Psoas muscle (tissue), 8 donors: ENCODE results near the gene MTPN. TPM values are rescaled to one million over a fixed set of nuclear protein-coding genes. Genes with fewer than 3 reads are reported as not detected.

Experiments
- ATAC-seq, 4 donors: fragments of 200-7000 bp; cut with Tn5 transposase; one replicate each; pipeline ENCODE4 v1.9.1; 2020; ENCODE audit warnings: moderate library complexity in 3 of 4, mild to moderate bottlenecking in 2 of 4
- DNase-seq, 2 donors: peaks; one replicate each; pipeline ENCODE4 v3.0.0-alpha.2; 2020
- H3K27ac ChIP-seq: fragments of 200-600 bp; one replicate; pipeline ENCODE4 v1.8.0; 2022
- H3K27me3 ChIP-seq, 3 donors: fragments of 200-600 bp in 1 of 3; one replicate each; pipeline versions ENCODE4 v1.6.1 to v1.8.0; 2013 to 2022; ENCODE audit warnings: low read length in 2 of 3, mild to moderate bottlenecking in 2 of 3, moderate library complexity in 1 of 3; ENCODE audit not compliant: insufficient read depth in 3 of 3
- H3K36me3 ChIP-seq, 2 donors: fragments of 200-600 bp in 1 of 2; one replicate each; pipeline versions ENCODE4 v1.6.1 to v1.8.0; 2013 to 2022; ENCODE audit warnings: low read depth in 1 of 2, mild to moderate bottlenecking in 1 of 2, moderate library complexity in 1 of 2; ENCODE audit not compliant: insufficient read depth in 1 of 2
- H3K4me1 ChIP-seq: fragments of 200-600 bp; one replicate; pipeline ENCODE4 v1.8.0; 2022
- H3K4me3 ChIP-seq: fragments of 200-600 bp; one replicate; pipeline ENCODE4 v1.8.0; 2022; ENCODE audit warnings: mild to moderate bottlenecking
- H3K9me3 ChIP-seq: fragments of 200-600 bp; one replicate; pipeline ENCODE4 v1.8.0; 2022
- WGBS, 3 donors: extraction: QIAGEN DNeasy Blood & Tissue Kit; methylation state at CpG; one replicate each; pipeline versions ENCODE4 v1.1.6 to v1.1.7; 2013; 5-methylcytosine and 5-hydroxymethylcytosine counted together
- intact Hi-C, 2 donors: fragments of 100-400 bp; cut with DNase I; formaldehyde crosslinking; loops; one replicate each; pipeline versions ENCODE4 v1.11.0 to v1.14.2; 2022
- polyA plus RNA-seq, 3 donors: library from polyadenylated mRNA; stranded (reverse); fragments of 200-250 nt; gene quantifications; one replicate each; pipeline ENCODE4 v1.2.3, GENCODE V29; 2013
- total RNA-seq, 4 donors: library from RNA; stranded (reverse); fragmentation: NEBNext Ultra II Directional in 2 of 4; extraction: Animal tissue kit (Norgen Biotek cat#: 25700) in 2 of 4; gene quantifications; one replicate each; pipeline versions ENCODE4 v1.2.1 to v1.2.4, GENCODE V29; 2021 to 2023
- TF ChIP-seq, protein P1 (sequence below): fragments of 200-600 bp; IDR thresholded peaks from one replicate; pipeline ENCODE4 v1.8.0; 2022; ENCODE audit warnings: antibody characterized with exemption
- donor health status: healthy with polysubstance abuse.
- donor health status: DM: no; HTN: no; CAD: no; lungs with moderate emphysema.
- donor health status: Bipolar disorder and iron deficiency.
- donor health status: healthy.
- donor health status: DM: yes; HTN: yes; CAD: no.
- donor health status: DM: no; HTN: no; CAD: no.
- donor health status: DM: no; HTN: no; CAD: no.
- donor health status: DM: yes; HTN: yes; CAD: no.

MTPN gene
- total and polyA plus RNA-seq, 7 donors, result 41.4 to 107 (median 62.4) TPM

DNA sequence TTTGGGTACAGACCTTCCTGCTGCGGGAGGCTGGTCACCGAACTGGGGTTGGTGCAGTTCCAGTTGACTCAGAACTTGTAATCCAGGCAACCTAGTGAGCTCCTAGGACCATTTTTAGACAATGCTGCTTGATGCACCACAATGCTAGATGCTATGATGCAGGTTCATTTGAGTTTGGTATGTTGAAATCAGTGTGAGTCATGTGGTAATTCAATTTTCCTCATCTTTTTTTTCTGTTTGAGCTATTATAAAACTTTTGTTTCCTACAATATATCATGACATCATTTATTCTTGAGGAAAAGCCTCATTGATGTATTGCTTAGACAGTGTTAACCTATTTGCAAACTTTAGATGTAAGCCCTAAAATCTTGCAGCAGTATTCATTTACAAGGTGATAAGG lies 40.9 kb upstream of the MTPN start:
- ATAC-seq, result no peak
- no peak overlapping the region for H3K27ac ChIP-seq
- TF ChIP-seq, protein P1, sequence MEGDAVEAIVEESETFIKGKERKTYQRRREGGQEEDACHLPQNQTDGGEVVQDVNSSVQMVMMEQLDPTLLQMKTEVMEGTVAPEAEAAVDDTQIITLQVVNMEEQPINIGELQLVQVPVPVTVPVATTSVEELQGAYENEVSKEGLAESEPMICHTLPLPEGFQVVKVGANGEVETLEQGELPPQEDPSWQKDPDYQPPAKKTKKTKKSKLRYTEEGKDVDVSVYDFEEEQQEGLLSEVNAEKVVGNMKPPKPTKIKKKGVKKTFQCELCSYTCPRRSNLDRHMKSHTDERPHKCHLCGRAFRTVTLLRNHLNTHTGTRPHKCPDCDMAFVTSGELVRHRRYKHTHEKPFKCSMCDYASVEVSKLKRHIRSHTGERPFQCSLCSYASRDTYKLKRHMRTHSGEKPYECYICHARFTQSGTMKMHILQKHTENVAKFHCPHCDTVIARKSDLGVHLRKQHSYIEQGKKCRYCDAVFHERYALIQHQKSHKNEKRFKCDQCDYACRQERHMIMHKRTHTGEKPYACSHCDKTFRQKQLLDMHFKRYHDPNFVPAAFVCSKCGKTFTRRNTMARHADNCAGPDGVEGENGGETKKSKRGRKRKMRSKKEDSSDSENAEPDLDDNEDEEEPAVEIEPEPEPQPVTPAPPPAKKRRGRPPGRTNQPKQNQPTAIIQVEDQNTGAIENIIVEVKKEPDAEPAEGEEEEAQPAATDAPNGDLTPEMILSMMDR, result no peak
- H3K4me3 ChIP-seq, result no peak overlapping the region
- DNase-seq, result no peak
- H3K36me3 ChIP-seq, result no peaks in the 10 kb centered on the region
- WGBS, 3 donors, result 86 to 98% (median 87%) methylated on average over 2 of the region's 2 CpGs
- H3K27me3 ChIP-seq, result no peaks in the 10 kb centered on the region
- H3K4me1 ChIP-seq, result no peaks in the 10 kb centered on the region
- H3K9me3 ChIP-seq, result no peaks in the 10 kb centered on the region
- intact Hi-C loops, result no loop called here

DNA sequence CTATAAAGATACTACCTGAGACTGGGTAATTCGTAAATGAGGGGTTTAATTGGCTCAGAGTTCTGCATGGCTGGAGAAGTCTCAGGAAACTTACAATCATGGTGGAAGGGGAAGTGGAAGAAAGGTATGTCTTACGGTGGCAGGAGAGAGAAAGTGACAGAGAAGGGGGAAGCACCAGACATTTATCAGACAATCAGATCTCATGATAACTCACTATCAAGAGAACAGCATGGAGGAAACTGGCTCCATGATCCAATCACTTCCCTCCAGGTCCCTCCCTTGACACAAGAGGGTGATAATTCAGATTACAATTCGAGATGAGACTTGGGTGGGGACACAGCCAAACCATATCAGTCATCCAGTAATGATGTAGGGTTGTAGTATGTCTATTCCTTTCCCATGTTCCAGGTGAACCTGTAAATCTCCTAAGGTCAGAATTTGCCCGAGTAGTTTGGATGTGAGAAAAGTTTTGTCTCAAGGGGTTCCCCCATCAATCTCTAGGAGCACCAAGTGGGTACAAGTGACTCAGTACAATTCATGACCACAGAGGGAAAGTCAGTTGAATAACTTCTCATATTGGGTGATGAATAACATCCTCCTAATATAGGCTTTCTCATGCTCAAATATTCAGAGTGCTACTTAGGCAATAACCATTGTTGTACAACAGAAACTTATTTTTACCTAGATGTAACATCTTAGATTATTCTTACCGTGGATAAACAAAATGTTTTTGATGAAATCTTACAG lies 39.7 kb upstream of the MTPN start:
- no peak overlapping the region for H3K27ac ChIP-seq
- no peaks in the 10 kb centered on the region for H3K36me3 ChIP-seq
- no peak overlapping the region for H3K4me3 ChIP-seq
- no peaks in the 10 kb centered on the region for H3K4me1 ChIP-seq
- intact Hi-C loops, result loop anchor here in 1 of 2 donors (1.0 kb wide), 1 partner anchor 26 kb away; no protein-coding TSS in a partner anchor
- 73 to 81% (median 77%) methylated on average over 5 of the region's 5 CpGs for WGBS, 3 donors
- no peaks in the 10 kb centered on the region for H3K9me3 ChIP-seq
- TF ChIP-seq, protein P1, result no peak
- no peak for DNase-seq
- ATAC-seq, result no peak
- H3K27me3 ChIP-seq, result no peaks in the 10 kb centered on the region

DNA sequence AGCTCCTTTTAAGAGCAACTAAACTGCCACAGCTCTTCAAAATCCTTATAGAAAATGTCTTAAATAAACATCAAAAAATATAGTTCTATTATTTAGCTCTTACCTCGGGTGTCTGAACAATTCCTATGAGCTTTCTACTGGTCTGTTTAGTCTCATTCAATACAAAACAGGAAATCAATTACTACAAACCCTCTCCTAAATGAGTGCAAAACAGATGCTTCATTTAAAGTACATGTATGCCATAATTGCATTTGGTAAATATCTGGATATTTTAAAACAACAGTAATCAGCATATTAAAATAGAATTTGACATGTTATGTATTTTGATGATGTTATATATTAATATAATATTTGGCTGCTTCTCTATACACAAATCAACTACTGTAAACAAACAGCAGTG lies 38.5 kb upstream of the MTPN start:
- no peak for ATAC-seq
- TF ChIP-seq, protein P1, result no peak
- no peak for DNase-seq
- Histone ChIP-seq H3K36me3 (no peaks in the 10 kb centered on the region), H3K4me3 (no peak overlapping the region), H3K9me3 (no peaks in the 10 kb centered on the region), H3K4me1 (no peaks in the 10 kb centered on the region), H3K27me3 (no peaks in the 10 kb centered on the region), H3K27ac (no peak overlapping the region)
- intact Hi-C loops, result loop anchor here in 1 of 2 donors (1.0 kb wide), 1 partner anchor 28 kb away; no protein-coding TSS in a partner anchor
- 28 to 42% (median 34%) methylated on average over 1 of the region's 1 CpG for WGBS, 3 donors

DNA sequence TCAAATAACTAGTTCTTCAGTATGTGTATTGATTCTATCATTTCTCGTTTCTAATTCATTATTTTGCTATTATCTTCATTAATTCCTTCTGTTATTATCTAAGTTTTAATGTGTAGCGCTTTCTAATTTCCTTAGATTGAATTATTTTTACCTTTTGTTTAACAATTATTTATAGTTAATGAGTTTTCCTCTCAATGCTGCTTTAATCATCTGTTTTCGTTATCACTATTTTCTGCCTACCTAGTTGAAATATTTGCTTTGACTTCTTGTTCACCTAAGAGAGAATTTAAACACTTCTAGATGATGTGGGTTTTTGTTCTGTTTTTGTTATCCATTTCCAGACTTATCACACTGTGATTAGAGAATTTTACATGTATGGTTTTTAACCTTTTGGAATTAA lies 37.5 kb upstream of the MTPN start:
- TF ChIP-seq, protein P1, result no peak
- 74 to 85% (median 83%) methylated on average over 3 of the region's 3 CpGs for WGBS, 3 donors
- Histone ChIP-seq H3K4me3 (no peak overlapping the region), H3K36me3 (no peaks in the 10 kb centered on the region), H3K4me1 (no peaks in the 10 kb centered on the region), H3K27me3 (no peaks in the 10 kb centered on the region), H3K9me3 (no peaks in the 10 kb centered on the region), H3K27ac (no peak overlapping the region)
- DNase-seq, result no peak
- intact Hi-C loops, result no loop called here
- no peak for ATAC-seq

DNA sequence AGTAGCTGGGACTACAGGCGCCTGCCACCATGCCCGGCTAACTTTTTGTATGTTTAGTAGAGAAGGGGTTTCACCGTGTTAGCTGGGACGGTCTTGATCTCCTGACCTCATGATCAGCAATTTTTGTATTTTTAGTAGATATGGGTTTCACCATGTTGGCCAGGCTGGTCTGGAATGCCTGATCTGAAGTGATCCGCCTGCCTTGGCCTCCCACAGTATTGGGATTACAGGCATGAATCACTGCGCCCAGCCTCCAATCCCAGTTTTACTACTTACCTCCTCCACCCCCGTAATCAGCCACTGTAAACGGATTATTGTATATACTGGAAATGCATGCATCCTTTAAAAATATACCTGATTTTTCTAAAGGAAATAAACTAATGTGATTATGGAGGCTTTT lies 35.1 kb upstream of the MTPN start:
- Histone ChIP-seq H3K27ac (no peak overlapping the region), H3K9me3 (no peaks in the 10 kb centered on the region), H3K4me3 (no peak overlapping the region), H3K27me3 (no peaks in the 10 kb centered on the region), H3K36me3 (no peaks in the 10 kb centered on the region), H3K4me1 (no peaks in the 10 kb centered on the region)
- DNase-seq, result no peak
- intact Hi-C loops, result no loop called here
- 91 to 93% (median 93%) methylated on average over 8 of the region's 8 CpGs for WGBS, 3 donors
- no peak for ATAC-seq
- TF ChIP-seq, protein P1, result no peak
